Middle frontal gyrus (tissue), 1 donor: Measurements from ENCODE around the gene APAF1.
"Not testable (repeated sequence)": the region's sequence is repeated elsewhere in the genome, so short reads cannot be mapped to it uniquely, and the experiment has no call there.

Experiments
- DNase-seq: peaks from one replicate; pipeline ENCODE4 v3.0.0-alpha.2; 2015; ENCODE audit warnings: low spot score; ENCODE audit errors: extremely low spot score

Gene APAF1

GRCh38 chr12:98752726-98753125 is 107.6 kb downstream of the APAF1 start:
- DNase-seq = no peak

- peak; percentile 82 for DNase-seq
These were observed 109.0 kb downstream of the APAF1 start for GRCh38 chr12:98754095-98754494.

GRCh38 chr12:98755855-98756254 is 110.8 kb downstream of the APAF1 start:
- DNase-seq = not testable (repeated sequence)

GRCh38 chr12:98757455-98757854 is 112.4 kb downstream of the APAF1 start:
- no peak for DNase-seq

GRCh38 chr12:98758331-98758730 is 113.2 kb downstream of the APAF1 start:
- peak; percentile 56 for DNase-seq

- no peak for DNase-seq
These were observed 118.6 kb downstream of the APAF1 start for GRCh38 chr12:98763656-98764055.

- DNase-seq = no peak
These were observed 122.2 kb downstream of the APAF1 start for GRCh38 chr12:98767248-98767647.

- DNase-seq = no peak
These were observed 124.0 kb downstream of the APAF1 start for GRCh38 chr12:98769068-98769467.

- DNase-seq = no peak
These were observed 125.1 kb downstream of the APAF1 start for GRCh38 chr12:98770230-98770629.

- DNase-seq = no peak
These were observed 127.0 kb downstream of the APAF1 start for GRCh38 chr12:98771811-98772752.

- DNase-seq = no peak
These were observed 127.7 kb downstream of the APAF1 start for GRCh38 chr12:98772818-98773217.

GRCh38 chr12:98780261-98780660 is 135.2 kb downstream of the APAF1 start:
- DNase-seq = no peak

- DNase-seq = no peak
These were observed 138.3 kb downstream of the APAF1 start for GRCh38 chr12:98783420-98783819.
